ENCODE data around the gene STXBP4. TPM values are rescaled to one million over a fixed set of nuclear protein-coding genes. Genes with fewer than 3 reads are reported as not detected.

STXBP4 gene
- total and polyA plus RNA-seq, 2 donors (not counting 3 experiments of a cell fraction or from before 2014, with no cell fraction given) = 1.9 to 12.9 TPM

- intact Hi-C loops (cut with micrococcal nuclease) = loop anchor here (10.0 kb wide), 1 partner anchor 1957 kb away; no protein-coding TSS in a partner anchor
- H3K4me2 ChIP-seq (ENCODE audit: insufficient read depth, low read length) = no peak overlapping the region
- H2AFZ ChIP-seq (ENCODE audit: low read depth, low read length) = no peak overlapping the region
- no TSS peak for BruUV-seq (replicated peaks)
- dilution Hi-C loops (cut with MboI; ENCODE audit: extremely low pct_ligation_motif_present, low sequenced_read_pairs) = no loop called here
- no peaks in the 10 kb centered on the region for H3K9me3 ChIP-seq (replicated peaks; ENCODE audit: control insufficient read depth, insufficient read depth, low read length)
- H3K9ac ChIP-seq (replicated peaks; ENCODE audit: extremely low read depth, insufficient read depth, low read length) = no peak overlapping the region
- no peaks in the 10 kb centered on the region for H3K79me2 ChIP-seq (ENCODE audit: control insufficient read depth, insufficient read depth, low read length)
- no peak for DNase-seq (ENCODE audit: low read depth, low spot score)
- H3K27me3 ChIP-seq (ENCODE audit: control insufficient read depth in 2 of 2, insufficient read depth in 2 of 2, low read length in 2 of 2) = no peaks in the 10 kb centered on the region
- ChIA-PET POLR2A (no interaction called here), CTCF (interaction anchor here (0.6 to 9.7 kb wide), 8 partner anchors 8 to 364 kb away, joined by 3 to 136 read pairs (median 40); no protein-coding TSS in a partner anchor)
- H3K4me3 ChIP-seq (replicated peaks in 1 of 3; ENCODE audit: insufficient read depth in 1 of 3, low read depth in 1 of 3, low read length in 3 of 3) = no peak overlapping the region
- TF ChIP-seq, protein P1, sequence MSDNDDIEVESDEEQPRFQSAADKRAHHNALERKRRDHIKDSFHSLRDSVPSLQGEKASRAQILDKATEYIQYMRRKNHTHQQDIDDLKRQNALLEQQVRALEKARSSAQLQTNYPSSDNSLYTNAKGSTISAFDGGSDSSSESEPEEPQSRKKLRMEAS (IDR thresholded peaks at IDR 0.05; ENCODE audit: insufficient read depth, insufficient read length) = no peak
- no peak for TF ChIP-seq POLR2AphosphoS5 (IDR thresholded peaks at IDR 0.05; ENCODE audit: insufficient read depth, low read depth, low read length)
- TF ChIP-seq GATA2 (IDR thresholded peaks at IDR 0.05; ENCODE audit: insufficient read depth, insufficient read length, low read depth, low read length) = no peak
- TF ChIP-seq, protein P2, sequence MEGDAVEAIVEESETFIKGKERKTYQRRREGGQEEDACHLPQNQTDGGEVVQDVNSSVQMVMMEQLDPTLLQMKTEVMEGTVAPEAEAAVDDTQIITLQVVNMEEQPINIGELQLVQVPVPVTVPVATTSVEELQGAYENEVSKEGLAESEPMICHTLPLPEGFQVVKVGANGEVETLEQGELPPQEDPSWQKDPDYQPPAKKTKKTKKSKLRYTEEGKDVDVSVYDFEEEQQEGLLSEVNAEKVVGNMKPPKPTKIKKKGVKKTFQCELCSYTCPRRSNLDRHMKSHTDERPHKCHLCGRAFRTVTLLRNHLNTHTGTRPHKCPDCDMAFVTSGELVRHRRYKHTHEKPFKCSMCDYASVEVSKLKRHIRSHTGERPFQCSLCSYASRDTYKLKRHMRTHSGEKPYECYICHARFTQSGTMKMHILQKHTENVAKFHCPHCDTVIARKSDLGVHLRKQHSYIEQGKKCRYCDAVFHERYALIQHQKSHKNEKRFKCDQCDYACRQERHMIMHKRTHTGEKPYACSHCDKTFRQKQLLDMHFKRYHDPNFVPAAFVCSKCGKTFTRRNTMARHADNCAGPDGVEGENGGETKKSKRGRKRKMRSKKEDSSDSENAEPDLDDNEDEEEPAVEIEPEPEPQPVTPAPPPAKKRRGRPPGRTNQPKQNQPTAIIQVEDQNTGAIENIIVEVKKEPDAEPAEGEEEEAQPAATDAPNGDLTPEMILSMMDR (IDR thresholded peaks at IDR 0.05; ENCODE audit: extremely low read depth in 1 of 2, insufficient read depth in 1 of 2, low read depth in 1 of 2, low read length in 2 of 2) = no peak
- no peak for TF ChIP-seq JUN (IDR thresholded peaks at IDR 0.05; ENCODE audit: borderline replicate concordance, insufficient read depth, insufficient read length, low read depth)
- no peak for TF ChIP-seq EZH2 (IDR thresholded peaks at IDR 0.05; ENCODE audit: borderline replicate concordance, low read depth, low read length, severe bottlenecking)
- TF ChIP-seq POLR2A (IDR thresholded peaks at IDR 0.05; ENCODE audit: low read depth, low read length) = no peak
- no peak for FAIRE-seq
- no peaks in the 10 kb centered on the region for H3K4me1 ChIP-seq (ENCODE audit: control insufficient read depth, extremely low read depth, insufficient read depth, low read length)
- H3K9me1 ChIP-seq (replicated peaks; ENCODE audit: control insufficient read depth, extremely low read depth, insufficient read depth, low read length) = no peaks in the 10 kb centered on the region
- H3K36me3 ChIP-seq (ENCODE audit: control insufficient read depth in 2 of 2, extremely low read depth in 1 of 2, insufficient read depth in 2 of 2, low read length in 2 of 2) = no peaks in the 10 kb centered on the region
- H4K20me1 ChIP-seq (replicated peaks; ENCODE audit: control insufficient read depth, extremely low read depth, insufficient read depth, low read length) = no peaks in the 10 kb centered on the region
- no peak overlapping the region for H3K27ac ChIP-seq (ENCODE audit: insufficient read depth, low read depth, low read length)
Measured at GRCh38 chr17:54991567-54991966, 23.0 kb downstream of the STXBP4 start.
